HepG2 (cell line): ENCODE data around the gene SMAD3. TPM values are rescaled to one million over a fixed set of nuclear protein-coding genes. Genes with fewer than 3 reads are reported as not detected.

Experiments used
- CC2D1A ChIP-seq: sonication (generic); formaldehyde crosslinking; IDR thresholded peaks from 2 replicates; pipeline ENCODE4 v1.8.1; 2023; ENCODE audit warnings: mild to moderate bottlenecking, missing genetic modification reagents
- CCDC6 ChIP-seq: sonication (generic); formaldehyde crosslinking; IDR thresholded peaks from 2 replicates; pipeline ENCODE4 v1.8.1; 2022; ENCODE audit warnings: mild to moderate bottlenecking, missing genetic modification reagents, moderate library complexity
- IRX3 ChIP-seq: sonication (generic); formaldehyde crosslinking; IDR thresholded peaks from 2 replicates; pipeline ENCODE4 v1.8.1; 2023; ENCODE audit warnings: mild to moderate bottlenecking, low read depth, missing genetic modification reagents, borderline replicate concordance
- KLF6 ChIP-seq: IDR thresholded peaks from 2 replicates; pipeline ENCODE4 v1.8.0; 2016; ENCODE audit warnings: missing biosample characterization, missing genetic modification reagents
- REXO4 ChIP-seq: sonication (generic); formaldehyde crosslinking; IDR thresholded peaks from 2 replicates; pipeline ENCODE4 v1.8.0; 2022; ENCODE audit warnings: missing genetic modification reagents, mild to moderate bottlenecking, borderline replicate concordance
- XRCC5 ChIP-seq: fragments of 200-400 bp; formaldehyde crosslinking; optimal IDR thresholded peaks from 2 replicates; pipeline ENCODE3; 2017; ENCODE audit warnings: mild to moderate bottlenecking, low read length
- ZNF180 ChIP-seq: sonication (generic); formaldehyde crosslinking; IDR thresholded peaks from 2 replicates; pipeline ENCODE4 v1.4.0; 2020; ENCODE audit warnings: low read depth, missing genetic modification reagents, borderline replicate concordance
- ZNF703 ChIP-seq: sonication (generic); formaldehyde crosslinking; IDR thresholded peaks from 2 replicates; pipeline ENCODE4 v1.5.1; 2020; ENCODE audit warnings: missing genetic modification reagents, mild to moderate bottlenecking, moderate library complexity, borderline replicate concordance
- polyA plus RNA-seq, 8 experiments: library from polyadenylated mRNA; depleted of rRNA in 3 of 8; stranded (reverse) in 7 of 8; unstranded in 1 of 8; fragments of >200 nt; fragmentation: Illumina TruSeq in 4 of 8; extraction: Trizol in 4 of 8; gene quantifications; 2 replicates each; pipeline versions ENCODE4 v1.2.1 to v1.2.3, GENCODE V29; 2011 to 2016; ENCODE audit warnings: low read depth in 4 of 8, missing spikeins in 1 of 8, mixed read lengths in 1 of 8; ENCODE audit not compliant: insufficient read depth in 1 of 8
- total RNA-seq, 5 experiments: library from RNA; depleted of rRNA; stranded (reverse); fragments of >200 nt; fragmentation: Illumina TruSeq; extraction: Trizol; gene quantifications; 2 replicates each; pipeline ENCODE4 v1.2.3, GENCODE V29; 2016; ENCODE audit warnings: low read depth in 1 of 5
- TF ChIP-seq, protein P1 (sequence below): sonication (generic); formaldehyde crosslinking; IDR thresholded peaks from 2 replicates; pipeline ENCODE4 v1.8.0; 2022; ENCODE audit warnings: missing genetic modification reagents, mild to moderate bottlenecking, inconsistent platforms, borderline replicate concordance
- TF ChIP-seq, protein P2 (sequence below): sonication (generic); formaldehyde crosslinking; IDR thresholded peaks from 2 replicates; pipeline ENCODE4 v1.4.0; 2020; ENCODE audit warnings: mild to moderate bottlenecking, missing genetic modification reagents
- TF ChIP-seq, protein P3 (sequence below): sonication (generic); formaldehyde crosslinking; IDR thresholded peaks from 2 replicates; pipeline ENCODE4 v1.4.0; 2020; ENCODE audit warnings: missing genetic modification reagents

Gene SMAD3
- total and polyA plus RNA-seq, 2 of the 13 experiments (the other 11 are each of a cell fraction or from before 2014, with no cell fraction given) = 8.6 to 56.3 TPM

DNA sequence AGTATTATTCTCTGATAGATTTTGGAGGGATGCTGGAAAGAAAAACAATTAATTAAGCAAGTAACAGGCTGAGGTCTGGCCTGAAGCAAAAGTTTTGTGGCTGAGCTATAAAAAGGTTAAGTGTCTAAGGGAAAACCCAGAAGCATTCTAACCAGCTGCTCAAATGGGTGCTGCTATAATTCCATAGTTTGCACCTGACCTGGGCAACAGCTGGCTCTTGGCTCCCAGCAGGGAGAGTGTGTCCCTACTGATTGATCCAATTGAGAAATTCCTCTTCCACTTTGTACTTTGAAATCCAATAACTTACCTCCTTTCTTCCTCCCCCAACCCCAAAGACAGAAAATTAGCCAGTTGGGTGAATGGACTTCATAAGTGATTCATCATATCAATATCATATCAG is 27.7 kb upstream of the SMAD3 start (continued):
- TF ChIP-seq, protein P1, sequence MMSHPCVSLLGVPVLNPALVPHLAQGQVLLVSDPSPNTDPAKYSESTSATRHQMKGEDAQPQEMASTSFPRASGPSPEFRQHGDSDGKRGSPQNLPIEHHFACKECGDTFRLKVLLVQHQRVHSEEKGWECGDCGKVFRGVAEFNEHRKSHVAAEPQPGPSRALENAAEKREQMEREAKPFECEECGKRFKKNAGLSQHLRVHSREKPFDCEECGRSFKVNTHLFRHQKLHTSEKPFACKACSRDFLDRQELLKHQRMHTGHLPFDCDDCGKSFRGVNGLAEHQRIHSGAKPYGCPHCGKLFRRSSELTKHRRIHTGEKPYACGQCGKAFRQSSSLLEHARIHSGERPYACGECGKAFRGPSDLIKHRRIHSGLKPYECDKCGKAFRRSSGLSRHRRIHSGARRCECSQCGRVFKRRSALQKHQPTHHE (CRISPR knock-in tag) = no peak
- no peak for TF ChIP-seq IRX3
- TF ChIP-seq ZNF180 = no peak
- TF ChIP-seq, protein P2, sequence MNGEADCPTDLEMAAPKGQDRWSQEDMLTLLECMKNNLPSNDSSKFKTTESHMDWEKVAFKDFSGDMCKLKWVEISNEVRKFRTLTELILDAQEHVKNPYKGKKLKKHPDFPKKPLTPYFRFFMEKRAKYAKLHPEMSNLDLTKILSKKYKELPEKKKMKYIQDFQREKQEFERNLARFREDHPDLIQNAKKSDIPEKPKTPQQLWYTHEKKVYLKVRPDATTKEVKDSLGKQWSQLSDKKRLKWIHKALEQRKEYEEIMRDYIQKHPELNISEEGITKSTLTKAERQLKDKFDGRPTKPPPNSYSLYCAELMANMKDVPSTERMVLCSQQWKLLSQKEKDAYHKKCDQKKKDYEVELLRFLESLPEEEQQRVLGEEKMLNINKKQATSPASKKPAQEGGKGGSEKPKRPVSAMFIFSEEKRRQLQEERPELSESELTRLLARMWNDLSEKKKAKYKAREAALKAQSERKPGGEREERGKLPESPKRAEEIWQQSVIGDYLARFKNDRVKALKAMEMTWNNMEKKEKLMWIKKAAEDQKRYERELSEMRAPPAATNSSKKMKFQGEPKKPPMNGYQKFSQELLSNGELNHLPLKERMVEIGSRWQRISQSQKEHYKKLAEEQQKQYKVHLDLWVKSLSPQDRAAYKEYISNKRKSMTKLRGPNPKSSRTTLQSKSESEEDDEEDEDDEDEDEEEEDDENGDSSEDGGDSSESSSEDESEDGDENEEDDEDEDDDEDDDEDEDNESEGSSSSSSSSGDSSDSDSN = no peak
- no peak for TF ChIP-seq XRCC5
- no peak for TF ChIP-seq REXO4 (CRISPR knock-in tag)
- no peak for TF ChIP-seq CC2D1A (CRISPR knock-in tag)
- TF ChIP-seq KLF6 (CRISPR knock-in tag) = no peak
- no peak for TF ChIP-seq CCDC6 (CRISPR knock-in tag)
- TF ChIP-seq, protein P3, sequence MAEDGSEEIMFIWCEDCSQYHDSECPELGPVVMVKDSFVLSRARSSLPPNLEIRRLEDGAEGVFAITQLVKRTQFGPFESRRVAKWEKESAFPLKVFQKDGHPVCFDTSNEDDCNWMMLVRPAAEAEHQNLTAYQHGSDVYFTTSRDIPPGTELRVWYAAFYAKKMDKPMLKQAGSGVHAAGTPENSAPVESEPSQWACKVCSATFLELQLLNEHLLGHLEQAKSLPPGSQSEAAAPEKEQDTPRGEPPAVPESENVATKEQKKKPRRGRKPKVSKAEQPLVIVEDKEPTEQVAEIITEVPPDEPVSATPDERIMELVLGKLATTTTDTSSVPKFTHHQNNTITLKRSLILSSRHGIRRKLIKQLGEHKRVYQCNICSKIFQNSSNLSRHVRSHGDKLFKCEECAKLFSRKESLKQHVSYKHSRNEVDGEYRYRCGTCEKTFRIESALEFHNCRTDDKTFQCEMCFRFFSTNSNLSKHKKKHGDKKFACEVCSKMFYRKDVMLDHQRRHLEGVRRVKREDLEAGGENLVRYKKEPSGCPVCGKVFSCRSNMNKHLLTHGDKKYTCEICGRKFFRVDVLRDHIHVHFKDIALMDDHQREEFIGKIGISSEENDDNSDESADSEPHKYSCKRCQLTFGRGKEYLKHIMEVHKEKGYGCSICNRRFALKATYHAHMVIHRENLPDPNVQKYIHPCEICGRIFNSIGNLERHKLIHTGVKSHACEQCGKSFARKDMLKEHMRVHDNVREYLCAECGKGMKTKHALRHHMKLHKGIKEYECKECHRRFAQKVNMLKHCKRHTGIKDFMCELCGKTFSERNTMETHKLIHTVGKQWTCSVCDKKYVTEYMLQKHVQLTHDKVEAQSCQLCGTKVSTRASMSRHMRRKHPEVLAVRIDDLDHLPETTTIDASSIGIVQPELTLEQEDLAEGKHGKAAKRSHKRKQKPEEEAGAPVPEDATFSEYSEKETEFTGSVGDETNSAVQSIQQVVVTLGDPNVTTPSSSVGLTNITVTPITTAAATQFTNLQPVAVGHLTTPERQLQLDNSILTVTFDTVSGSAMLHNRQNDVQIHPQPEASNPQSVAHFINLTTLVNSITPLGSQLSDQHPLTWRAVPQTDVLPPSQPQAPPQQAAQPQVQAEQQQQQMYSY (CRISPR knock-in tag) = no peak
- TF ChIP-seq ZNF703 = no peak
- TF ChIP-seq, all 625 proteins: peak for 0
